GM12865 (cell line): ENCODE results near the gene ALOXE3.

Source experiments
- DNase-seq: peaks from one replicate; pipeline ENCODE4 v3.0.0; 2010; ENCODE audit warnings: low read depth
- H3K4me3 ChIP-seq: 2 replicates; pipeline ENCODE4 v1.5.1; 2011; ENCODE audit warnings: mild to moderate bottlenecking, low read depth, low read length, control low read depth
- CTCF ChIP-seq: IDR thresholded peaks from 2 replicates; pipeline ENCODE4 v1.5.1; 2011; ENCODE audit warnings: low read length, control low read depth, low read depth, inconsistent platforms; ENCODE audit not compliant: insufficient read depth; ENCODE audit errors: missing control alignments

The ALOXE3 gene

GRCh38 chr17:8087075-8087951 is 31.0 kb downstream of the ALOXE3 start, which contains the start of gene ALOX12B:
Gene ALOX12B, minus strand, starts transcription at chr17:8087716. Its CDS starts 274 bp downstream, at chr17:8087442.
- H3K4me3 ChIP-seq = no peak within 1 kb of the TSS
- no peak for TF ChIP-seq CTCF
- DNase-seq = no peak

- H3K4me3 ChIP-seq = no peak overlapping the region
- TF ChIP-seq CTCF = no peak
- no peak for DNase-seq
Observed at GRCh38 chr17:8084250-8084649, 34.1 kb downstream of the ALOXE3 start.

- no peak overlapping the region for H3K4me3 ChIP-seq
- TF ChIP-seq CTCF = no peak
- DNase-seq = no peak
Observed at GRCh38 chr17:8082292-8082691, 36.0 kb downstream of the ALOXE3 start.

GRCh38 chr17:8081876-8082275 is 36.4 kb downstream of the ALOXE3 start:
- DNase-seq = no peak
- no peak for TF ChIP-seq CTCF
- no peak overlapping the region for H3K4me3 ChIP-seq

- no peak for DNase-seq
- H3K4me3 ChIP-seq = no peak overlapping the region
Observed at GRCh38 chr17:8080799-8081219, 37.5 kb downstream of the ALOXE3 start.

GRCh38 chr17:8080208-8080798 is 38.0 kb downstream of the ALOXE3 start:
- TF ChIP-seq CTCF = no peak
- DNase-seq = no peak
- H3K4me3 ChIP-seq = no peak overlapping the region

More at GRCh38 chr17:8080799-8081219, 37.5 kb downstream of the ALOXE3 start:
- TF ChIP-seq CTCF = no peak
